Left kidney (tissue), 2 donors: ENCODE data around the gene KCNF1. TPM values are rescaled to one million over a fixed set of nuclear protein-coding genes. Genes with fewer than 3 reads are reported as not detected.
A peak's percentile ranks its signal among the peaks of the same experiment; 100 is the strongest.

Experiments
- DNase-seq: peaks from one replicate; pipeline ENCODE4 v3.0.0-alpha.2; 2013
- polyA plus RNA-seq: library from polyadenylated mRNA; unstranded; fragments of 120-200 nt; gene quantifications from one replicate; pipeline ENCODE4 v1.2.1, GENCODE V29; 2013; ENCODE audit not compliant: insufficient read length

Gene KCNF1
- polyA plus RNA-seq, 1 donor, result 0.95 TPM

DNA sequence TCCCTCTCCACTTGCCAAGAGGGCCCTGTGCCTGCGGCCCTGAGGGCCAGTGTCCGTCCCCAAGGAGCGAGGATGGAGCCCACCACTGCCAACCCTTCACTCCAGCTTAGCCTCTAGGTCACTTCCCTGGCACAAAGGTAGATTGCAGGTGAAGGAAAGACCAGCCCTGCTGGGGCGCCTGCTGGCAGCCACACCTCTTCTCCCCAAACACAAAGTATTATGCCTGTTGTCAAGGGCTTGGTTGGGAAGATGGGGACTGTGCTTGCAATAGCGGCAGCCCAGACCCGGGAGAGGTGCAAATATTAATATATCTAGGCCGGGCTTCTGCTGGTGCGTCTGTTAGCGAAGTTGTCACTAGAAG, 7.7 kb downstream of the KCNF1 start:
- no peak for DNase-seq

DNA sequence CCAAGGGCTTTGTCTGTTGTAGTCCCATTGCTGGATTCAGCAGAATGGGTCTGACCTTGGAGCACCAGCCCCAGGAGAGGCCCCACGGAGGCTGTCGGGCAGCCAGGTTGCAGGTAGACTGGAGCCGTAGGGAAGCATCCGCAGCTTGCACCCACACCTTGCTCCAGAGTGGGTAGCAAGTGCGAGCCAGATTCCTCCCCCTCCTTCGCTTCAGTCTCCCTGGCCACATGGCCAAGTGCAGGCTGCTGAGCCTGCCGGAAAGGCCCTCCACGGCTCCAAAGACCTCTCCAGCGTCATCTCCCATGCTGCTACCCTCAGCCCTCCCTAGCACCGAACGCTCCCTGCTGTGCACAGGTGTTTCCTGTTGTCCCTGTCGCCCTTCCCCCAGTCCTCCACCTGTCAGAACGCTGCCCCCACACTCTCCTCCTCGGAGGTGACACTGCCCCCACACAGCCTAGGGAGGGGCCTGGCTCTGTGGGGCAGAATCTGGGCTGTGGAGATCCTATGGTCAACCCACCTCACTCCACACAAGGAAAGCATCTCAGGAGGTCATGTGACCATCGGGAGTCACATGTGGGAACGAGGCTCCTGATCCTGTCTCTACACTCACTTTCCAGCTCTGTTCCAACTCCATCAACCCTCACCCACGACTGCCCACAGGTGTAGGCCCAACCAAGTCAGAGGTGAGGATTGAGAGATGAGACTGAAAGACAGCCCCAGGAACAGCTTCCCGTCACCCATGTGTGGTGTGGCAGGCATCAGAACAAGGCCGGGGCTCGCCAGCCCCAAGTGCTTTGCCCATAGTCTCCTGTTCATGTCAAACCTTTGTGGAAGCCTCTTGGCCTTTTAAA, 8.3 kb downstream of the KCNF1 start:
- no peak for DNase-seq

DNA sequence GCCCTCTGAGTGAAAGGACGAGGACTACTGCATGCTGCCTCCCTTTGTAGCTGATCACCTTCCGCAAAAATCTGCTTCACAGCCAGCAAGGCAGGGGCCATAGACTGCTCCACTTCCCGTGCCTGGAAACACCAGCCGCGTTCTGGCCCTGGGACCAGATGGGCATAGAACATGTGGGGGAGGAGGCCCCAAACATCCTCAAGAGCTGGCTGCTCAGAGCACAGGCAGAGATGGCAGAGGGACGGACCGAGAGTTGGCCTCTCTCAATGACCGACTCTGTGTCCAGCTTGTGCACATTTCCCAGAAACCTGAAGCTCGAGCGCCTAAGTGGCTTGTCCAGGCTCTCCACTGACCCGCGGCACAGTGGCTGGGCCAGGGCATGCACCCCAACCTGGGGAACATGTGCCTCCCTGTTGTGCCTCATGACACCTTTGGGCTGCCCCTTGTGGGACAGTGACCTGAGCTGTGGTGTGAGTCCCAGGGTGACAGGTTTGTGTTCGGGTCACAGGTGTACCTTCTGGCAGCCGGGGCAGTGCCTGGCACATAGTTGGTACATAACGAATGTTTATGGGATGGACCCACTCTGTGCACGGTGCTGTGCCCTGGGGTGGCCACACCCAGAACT, 9.1 kb downstream of the KCNF1 start:
- DNase-seq, result no peak

DNA sequence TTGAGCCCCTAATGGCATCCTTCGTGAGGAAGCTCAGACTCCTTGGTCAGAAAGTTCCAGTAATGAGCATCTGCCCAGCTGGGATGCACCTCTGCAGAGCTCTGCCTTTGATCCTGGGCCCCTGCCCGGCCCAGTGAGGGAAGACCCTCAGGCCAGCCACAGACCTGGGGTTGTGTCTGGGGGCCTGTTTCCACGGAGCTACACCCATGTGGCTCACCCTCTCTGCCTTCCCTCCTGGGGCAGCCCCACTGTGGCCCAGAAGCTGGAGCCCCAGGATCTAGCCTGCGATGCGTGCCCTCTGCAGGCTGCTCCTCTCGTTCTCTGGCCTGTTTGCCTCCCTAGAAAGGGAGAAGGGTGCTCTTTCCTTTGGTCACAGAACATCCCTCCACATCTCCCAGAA, 9.8 kb downstream of the KCNF1 start:
- no peak for DNase-seq

DNA sequence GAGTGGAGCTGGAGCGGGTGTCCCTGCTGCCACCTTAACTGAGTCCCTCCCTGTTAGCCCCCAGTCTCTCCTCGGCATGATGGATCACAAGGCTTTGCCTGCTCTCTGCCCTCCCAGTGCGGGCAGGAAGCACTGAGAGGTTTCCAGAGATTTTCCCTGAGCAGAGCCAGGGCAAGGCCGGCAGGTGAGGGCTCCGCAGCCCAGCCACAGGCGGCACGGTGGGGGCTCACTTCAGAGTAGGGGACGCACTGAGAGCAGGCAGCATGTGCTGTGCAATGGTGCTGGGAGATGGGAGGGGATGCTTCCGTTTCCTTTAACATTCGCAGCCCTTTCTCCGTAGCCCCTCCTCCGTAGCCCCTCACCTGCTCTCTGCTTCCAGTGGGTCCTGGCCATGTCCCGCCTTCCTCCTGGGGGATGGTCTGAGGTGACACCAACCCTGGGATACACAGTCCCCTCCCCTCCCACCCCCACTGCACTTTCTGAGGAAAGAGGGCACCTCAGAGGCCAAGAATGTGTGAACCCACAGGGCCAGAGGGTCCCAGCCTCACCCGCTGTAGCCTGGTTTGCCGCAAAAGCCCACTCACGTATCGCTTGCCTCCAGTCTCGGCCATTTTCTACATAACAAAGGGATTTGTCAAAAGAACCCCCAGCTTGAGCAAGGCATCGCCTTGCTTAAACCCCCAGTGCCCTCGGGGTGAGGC, 10.7 kb downstream of the KCNF1 start:
- no peak for DNase-seq

DNA sequence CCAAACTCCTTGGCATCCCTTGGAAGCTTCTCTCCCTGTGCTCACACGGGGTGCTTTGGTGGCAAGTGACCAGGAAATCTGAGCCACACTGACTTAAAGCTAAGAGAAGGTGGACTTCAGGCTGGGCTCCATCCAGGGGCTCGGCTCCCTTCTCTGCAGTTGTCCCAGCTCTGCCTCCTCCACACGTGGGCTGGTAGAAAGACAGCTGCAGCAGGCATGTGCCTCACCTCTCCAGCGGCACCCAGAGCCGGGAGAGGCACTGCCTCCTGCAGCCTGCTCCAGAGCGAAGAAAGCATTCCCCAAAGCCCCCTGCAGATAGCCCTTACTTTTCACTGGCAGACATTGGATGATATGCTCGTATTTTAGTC, 11.3 kb downstream of the KCNF1 start:
- DNase-seq, result no peak

DNA sequence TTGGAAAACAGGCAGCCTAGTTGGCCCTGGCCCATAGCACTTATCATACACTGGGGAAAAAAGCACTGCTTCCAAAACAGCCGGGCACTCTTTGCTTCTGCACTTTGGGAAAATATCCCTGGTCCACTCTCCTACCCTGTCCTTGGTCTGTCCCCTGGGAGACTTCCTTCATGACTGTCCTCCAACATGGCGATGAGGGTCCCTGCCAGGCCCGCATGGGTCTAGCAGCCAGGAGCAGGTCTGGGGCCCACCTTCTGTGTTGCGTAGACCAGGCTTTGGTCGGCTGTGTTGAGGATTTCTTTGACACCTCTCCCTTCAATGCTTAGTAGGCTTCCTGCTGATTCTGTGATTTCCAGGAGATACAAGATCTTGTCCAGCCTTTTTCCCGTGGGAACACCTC, 12.2 kb downstream of the KCNF1 start:
- no peak for DNase-seq

DNA sequence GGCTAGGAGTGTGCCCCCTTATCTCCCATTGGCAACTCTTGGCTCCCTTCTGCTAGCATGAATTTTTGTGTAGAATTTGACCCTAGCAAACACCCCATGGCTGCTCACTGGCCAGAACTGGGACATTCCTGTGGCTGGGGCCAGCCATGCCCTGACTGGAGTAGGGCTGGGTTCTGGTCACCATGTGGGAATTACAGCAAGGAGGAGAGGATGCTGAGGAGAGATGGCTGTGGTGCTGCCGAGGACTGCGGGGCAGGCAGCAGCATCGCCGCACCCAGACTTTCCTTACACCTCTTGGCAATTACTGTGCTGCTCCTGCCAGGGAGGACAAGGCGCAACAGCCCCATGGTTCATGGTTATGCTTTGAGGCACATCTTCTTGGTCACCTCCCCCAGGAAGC, 12.7 kb downstream of the KCNF1 start:
- DNase-seq, result no peak

DNA sequence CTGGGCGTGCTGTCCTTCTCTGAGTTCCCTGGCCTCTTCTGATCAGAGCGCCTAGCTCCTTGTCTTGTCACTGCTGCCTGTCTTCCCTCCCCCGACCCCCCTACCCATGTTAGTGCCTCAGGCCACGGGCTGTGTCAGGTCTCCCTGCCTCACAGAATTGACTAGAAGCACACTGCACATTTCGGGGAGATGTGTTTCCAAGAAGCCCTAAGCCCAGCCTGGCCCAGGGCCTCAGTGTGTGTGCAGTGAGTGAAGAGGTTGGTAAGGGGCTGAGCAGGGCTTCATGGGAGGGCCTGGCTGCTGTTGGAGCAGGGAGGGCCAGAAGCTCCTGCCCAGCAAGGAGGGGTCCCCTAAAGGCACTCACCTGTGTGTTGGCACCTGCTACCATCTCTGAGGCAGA, 13.1 kb downstream of the KCNF1 start:
- DNase-seq, result no peak

DNA sequence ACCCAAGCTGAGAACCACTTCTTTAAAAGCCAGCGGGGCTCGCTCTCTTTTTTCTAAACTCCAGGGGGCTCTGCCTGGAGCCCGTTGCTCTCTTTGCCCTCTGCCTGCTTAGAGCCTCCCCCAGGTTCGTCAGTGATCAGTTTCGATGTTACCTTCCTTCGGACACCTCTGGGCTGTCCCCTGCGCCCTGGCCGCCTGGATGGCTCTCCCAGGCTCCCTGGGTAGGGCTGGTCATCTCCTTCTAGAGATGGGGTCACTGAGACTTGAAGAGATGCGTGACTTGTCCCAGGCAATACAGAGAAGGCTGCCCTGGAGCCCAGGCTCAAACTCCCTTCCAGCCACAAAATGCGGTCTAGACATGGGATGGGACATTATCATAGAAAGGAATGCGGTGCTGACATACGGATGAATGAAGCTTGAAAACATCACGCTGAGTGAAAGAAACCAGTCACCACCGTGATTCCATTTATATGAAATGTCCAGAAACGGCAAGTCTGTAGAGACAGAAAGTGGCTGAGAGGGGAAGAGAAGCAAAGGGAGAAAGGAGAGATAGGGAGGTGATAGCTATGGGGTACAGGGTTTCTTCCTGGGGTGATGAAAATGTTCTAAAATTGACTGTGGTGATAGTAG, 14.6 kb downstream of the KCNF1 start:
- DNase-seq, result no peak

DNA sequence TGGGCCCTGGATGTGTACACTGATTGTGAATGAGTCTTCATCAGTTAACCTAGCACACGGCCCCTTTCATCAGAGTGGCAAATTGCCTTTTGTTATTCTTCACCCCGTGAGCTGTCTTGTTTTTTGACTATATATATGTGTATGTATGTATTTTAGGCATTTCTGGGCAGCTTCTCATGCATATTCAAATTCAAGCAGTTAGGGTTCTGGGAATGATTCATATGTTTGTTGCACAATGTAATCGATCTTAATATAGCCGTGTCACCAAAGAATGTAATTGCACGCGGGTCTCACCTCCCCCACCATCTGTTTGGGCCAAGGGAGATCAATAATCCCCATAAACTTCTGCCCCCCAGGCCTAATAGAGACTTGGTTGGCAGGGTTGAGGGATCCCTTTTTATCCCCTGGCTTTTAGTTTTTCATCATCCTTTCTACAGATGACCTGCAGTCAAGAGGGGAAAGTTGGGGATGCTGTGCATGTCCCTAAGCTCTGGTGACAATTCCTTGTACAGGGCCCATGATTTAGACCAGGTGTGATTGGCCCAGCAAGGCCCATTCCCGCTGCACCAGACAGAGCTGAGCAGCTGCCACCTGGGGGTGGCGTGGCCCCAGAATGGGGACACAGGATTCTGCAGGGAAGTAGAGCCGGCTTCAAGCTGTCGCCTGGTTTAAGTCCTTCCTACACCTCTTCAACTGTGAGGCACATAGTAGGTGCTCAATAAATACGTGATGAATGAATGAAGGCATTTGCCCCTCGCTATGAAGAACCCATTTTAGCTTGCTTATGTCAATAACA, 19.2 kb downstream of the KCNF1 start:
- no peak for DNase-seq

DNA sequence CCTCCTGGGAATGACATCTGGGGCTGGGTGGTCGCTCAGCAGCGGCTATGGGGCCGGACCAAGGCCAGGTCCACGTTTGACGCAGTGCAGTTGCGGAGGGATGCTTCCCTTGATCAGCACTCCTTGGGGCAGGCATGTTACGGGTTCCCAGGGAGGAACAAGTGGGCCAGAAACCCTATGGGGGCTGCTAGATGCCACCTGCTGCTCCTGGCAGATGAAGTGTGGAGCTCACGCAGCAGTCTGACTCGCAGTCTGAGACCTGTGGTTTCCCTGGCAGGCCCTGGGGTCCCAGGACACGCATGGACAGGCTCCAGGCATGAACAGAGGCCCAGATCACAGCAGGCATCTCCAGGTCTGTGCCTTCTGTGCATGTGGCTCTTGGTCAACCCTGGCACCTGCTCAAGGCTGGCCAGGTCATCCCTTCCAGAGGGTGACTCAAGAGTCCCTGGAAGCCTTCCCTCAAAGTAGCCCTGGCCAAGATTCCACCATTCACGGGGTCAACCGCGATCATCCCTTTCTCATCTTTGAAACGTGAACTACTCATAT, 20.0 kb downstream of the KCNF1 start:
- DNase-seq, result no peak

DNA sequence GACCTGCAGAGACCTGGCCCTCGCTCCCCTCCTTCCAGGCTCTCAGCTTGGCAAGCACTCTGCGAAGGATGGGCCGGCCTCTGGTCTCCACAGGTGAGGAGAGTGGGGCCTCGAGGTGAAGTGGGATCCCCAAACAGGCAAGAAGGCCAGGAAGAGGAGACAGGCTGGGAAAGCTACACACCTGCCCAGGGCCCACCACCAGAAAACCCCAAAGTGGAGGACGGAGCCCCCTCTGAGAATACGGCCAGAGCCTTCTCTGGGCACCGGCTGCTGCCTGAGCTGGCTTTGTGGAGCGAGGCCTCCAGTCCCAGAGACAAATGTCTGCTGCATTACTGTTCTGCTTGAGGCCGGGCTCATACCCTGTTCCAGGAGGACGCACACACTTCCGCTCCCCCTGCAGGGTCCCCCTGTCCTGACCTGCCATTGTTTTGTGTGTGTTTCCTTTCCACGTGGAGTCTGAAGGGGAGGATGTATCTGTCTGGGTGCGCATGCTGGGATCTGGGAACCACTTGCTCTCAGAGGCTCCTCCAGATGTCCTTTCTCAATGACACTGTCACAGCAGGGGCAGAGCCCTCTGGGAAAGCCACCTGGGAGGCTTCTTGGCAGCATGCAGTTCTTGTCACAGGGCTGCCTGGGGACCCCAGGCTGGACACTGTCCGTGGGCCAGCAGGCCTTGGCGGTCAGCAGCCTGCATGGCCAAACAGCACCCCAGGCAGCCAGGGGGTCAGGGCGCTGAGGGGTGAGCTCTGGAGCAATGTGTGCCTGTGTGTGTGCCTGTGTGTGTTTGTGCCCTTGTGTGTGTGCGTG, 20.8 kb downstream of the KCNF1 start:
- DNase-seq, result peak; percentile 52

DNA sequence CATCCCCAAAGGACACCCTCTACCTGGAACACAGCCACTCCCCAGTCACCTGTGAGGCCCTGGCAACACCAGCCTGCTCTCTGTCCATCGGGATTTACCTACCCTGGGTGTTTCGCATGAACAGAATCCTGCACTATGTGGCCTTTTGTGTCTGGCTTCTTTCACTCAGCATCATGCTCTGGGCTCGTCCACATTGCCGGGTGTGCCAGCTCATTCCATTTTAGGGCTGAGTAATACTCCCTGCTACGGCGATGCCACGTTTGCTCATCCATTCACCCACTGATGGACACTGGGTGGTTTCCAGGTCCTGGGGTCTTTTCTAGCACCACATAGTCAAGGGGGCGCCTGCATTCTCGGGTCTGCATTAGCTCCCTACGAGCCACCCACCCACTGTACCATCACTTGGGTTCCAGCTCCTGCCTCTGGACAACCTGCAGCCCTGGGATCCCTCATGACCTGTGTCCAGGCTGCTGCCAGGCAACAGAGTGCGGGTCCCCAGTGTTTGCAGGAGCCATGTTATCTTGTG, 22.0 kb downstream of the KCNF1 start:
- no peak for DNase-seq

DNA sequence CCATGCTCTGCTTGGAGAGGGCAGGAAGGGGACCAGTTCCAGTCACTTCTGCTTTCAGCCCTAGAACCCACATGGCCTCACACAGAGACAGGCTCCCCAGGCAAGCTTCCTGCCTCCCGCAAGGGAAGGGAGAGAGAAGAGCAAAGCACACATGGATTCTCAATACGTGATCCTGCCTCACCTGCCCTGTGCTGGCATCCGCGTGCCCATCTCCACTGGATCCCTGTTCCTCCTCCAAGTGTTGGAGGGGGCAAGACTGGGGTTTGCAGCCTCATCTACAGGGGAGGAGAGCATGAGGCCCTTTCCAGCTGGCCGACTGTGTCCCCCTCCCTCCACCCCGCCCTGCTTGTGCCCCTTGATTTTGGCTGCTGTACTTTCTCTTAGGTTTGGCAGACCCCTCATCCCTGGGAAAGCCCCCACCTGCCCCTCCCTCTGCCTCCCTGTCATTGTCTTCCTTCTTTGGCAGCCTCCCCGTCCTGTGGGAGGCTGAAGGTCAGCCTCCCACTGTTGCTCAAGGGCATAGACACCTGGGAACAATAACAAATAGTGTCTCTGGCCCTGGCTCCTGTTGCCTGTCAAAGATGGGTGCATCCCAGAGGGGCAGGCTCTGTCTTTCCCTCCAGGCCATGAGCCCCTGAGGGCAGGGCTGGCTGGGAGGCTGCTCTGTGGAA, 22.7 kb downstream of the KCNF1 start:
- no peak for DNase-seq

DNA sequence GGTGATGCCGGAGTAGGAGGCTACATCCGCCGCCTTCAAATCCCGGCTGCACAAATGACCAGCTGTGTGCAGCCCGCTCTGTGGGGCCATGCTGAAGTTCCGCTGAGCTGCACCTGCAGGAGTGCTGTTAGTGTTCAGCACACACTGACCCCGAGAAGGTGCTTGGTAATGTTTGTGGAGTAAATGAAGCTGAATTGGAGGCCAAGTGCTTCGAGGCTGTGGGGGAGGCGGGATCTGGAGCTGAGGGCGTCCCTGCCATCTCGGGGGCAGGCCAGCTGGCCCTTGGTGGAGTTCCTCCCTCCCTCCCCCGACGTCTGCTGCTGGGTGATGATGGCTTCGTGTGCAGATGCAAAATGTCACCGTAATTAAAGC, 23.2 kb downstream of the KCNF1 start:
- DNase-seq, result peak; percentile 46

DNA sequence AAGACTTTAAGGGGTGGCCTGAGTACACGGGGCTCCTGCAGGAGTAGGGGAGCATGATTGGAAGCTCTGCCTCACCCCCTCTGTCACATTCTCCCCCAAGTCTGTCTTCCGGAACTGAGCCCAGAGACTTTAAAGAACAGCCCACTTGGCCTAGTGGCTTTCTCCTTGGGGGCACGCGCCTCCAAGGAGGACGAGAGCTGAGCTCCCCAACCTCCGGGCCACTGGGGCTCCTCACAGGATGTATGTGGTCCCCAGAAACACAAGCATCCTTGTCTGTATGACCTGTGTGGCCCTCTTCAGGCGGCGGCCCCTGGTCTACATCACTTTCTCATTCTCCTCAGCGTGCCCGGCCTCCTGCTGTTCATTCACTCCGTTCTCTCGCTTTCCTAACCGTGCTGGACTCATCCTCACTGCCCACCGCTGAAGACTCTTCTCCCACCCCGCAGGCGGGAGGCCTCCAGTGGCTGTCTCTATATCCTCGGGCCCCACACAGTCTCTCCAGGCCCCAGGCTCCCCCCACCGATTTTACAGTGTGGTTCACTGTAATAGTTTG, 23.7 kb downstream of the KCNF1 start:
- no peak for DNase-seq

DNA sequence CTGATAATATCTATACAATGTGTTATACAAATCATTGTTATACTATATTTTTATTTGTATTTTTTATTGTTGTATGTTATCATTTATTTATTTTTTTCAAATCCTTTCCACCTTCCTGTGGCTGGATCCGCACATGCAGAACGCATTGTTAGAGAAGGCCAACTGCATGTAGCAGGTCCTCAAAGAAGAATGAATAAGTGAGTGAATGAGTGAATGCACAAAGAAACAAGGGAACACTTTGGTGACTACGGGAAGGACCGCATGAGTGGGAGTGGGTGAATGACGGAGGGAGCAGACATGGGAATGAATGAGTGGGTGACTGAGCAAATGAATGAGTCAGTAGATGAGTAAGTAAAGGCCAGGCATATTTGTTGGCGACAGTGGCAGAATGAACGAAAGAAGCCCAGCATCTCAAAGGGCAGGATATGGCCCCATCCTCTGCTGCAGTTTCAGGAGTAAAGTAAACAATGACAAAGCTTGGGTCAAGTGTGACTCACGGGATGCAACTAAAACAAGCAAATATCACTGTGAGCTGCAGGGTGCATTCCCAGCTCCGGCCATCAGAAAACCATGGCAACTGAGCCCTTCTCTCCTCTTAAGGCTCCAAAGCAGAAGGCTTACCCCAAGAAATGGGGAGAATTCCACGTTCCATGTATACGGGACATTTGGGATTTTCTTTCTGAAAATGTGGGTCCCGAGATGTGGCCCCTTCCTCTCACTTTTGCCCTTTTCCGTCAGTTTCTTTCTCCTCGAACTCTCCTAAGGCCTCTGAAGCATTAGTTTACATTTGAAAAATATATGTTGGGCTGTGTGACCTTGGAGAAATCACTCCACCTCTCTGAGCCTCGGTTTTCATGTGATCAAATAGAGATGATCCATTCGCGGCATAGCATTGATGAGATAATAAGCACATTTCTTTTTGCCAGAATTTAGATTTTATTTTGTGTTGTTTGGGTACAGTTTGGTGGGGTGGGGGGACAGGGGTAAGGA, 24.5 kb downstream of the KCNF1 start:
- no peak for DNase-seq

DNA sequence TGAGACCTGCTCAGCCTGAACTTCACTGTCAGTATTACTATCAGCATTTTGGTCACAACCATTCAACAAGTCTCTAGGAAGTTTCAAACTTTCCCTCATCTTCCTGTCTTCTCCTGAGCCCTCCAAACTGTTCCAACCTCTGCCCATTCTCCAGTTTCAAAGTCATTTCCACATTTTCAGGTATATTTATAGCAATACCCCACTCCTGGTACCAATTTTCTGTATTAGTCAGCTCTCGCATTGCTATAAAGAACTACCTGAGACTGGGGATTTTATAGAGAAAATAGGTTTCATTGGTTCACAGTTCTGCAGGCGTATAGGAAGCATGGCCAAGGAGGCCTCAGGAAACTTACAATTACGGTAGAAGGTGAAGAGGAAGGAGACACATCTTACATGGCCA, 27.3 kb downstream of the KCNF1 start:
- DNase-seq, result no peak
